ENCODE data around the gene KCNJ9.

DNA sequence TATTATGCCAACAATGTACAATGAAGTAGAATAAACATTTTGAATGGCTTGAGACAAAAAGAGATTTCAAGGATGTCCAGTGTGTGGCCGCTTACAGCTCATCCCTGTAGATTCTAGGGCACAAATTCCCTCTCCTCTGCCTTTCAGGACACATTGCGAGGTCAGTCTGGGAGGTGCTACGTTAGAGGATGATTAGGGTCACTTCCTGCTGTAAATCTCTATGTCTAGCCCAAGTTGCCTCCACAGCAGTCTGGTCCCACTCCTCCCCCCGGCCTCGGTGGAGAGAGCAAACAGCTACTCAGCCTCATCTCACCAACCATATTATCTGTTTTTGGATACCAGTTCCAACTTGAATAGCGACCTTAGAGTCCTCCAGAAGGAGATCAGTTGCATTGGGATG, 28.4 kb upstream of the KCNJ9 start:
- no peak for TF ChIP-seq EZH2 (IDR thresholded peaks at IDR 0.05; ENCODE audit: borderline replicate concordance, low read depth, low read length, severe bottlenecking)
- no peak for TF ChIP-seq FOS (IDR thresholded peaks at IDR 0.05; ENCODE audit: borderline replicate concordance, insufficient read depth, low read length)
- no peak for TF ChIP-seq POLR2A (IDR thresholded peaks at IDR 0.05; ENCODE audit: low read depth, low read length)
- TF ChIP-seq, protein P1, sequence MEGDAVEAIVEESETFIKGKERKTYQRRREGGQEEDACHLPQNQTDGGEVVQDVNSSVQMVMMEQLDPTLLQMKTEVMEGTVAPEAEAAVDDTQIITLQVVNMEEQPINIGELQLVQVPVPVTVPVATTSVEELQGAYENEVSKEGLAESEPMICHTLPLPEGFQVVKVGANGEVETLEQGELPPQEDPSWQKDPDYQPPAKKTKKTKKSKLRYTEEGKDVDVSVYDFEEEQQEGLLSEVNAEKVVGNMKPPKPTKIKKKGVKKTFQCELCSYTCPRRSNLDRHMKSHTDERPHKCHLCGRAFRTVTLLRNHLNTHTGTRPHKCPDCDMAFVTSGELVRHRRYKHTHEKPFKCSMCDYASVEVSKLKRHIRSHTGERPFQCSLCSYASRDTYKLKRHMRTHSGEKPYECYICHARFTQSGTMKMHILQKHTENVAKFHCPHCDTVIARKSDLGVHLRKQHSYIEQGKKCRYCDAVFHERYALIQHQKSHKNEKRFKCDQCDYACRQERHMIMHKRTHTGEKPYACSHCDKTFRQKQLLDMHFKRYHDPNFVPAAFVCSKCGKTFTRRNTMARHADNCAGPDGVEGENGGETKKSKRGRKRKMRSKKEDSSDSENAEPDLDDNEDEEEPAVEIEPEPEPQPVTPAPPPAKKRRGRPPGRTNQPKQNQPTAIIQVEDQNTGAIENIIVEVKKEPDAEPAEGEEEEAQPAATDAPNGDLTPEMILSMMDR (IDR thresholded peaks at IDR 0.05; ENCODE audit: extremely low read depth in 1 of 2, insufficient read depth in 1 of 2, low read depth in 1 of 2, low read length in 2 of 2), result no peak
